Thyroid gland (tissue), 4 donors: ENCODE measurements around the gene ITPR2. TPM values are rescaled to one million over a fixed set of nuclear protein-coding genes. Genes with fewer than 3 reads are reported as not detected.

Experiments
- DNase-seq, 2 donors: peaks; one replicate each; pipeline ENCODE4 v3.0.0-alpha.2; 2019
- H3K27ac ChIP-seq, 3 donors: fragments of 200-600 bp; sonication (generic); 1 replicate in 2 of 3; 2 replicates in 1 of 3; pipeline ENCODE4 v1.5.1; 2016 to 2019; ENCODE audit warnings: mild to moderate bottlenecking in 1 of 3, moderate library complexity in 1 of 3
- H3K27me3 ChIP-seq: fragments of 200-600 bp; sonication (generic); one replicate; pipeline ENCODE4 v1.5.1; 2019
- H3K36me3 ChIP-seq, 2 donors: fragments of 200-600 bp; sonication (generic); one replicate each; pipeline ENCODE4 v1.5.1; 2016 to 2019
- H3K4me1 ChIP-seq, 2 donors: fragments of 200-600 bp; sonication (generic); one replicate each; pipeline ENCODE4 v1.5.1; 2017 to 2019
- H3K4me3 ChIP-seq, 3 donors: fragments of 200-600 bp; sonication (generic); replicated peaks in 1 of 3; 1 replicate in 2 of 3; 2 replicates in 1 of 3; pipeline ENCODE4 v1.5.1; 2016; ENCODE audit warnings: mild to moderate bottlenecking in 1 of 3
- H3K9me3 ChIP-seq: fragments of 200-600 bp; sonication (generic); one replicate; pipeline ENCODE4 v1.5.1; 2017
- CTCF ChIP-seq, 6 experiments: fragments of 200-600 bp in 3 of 6; fragments of 450-650 bp in 3 of 6; sonication (generic) in 3 of 6; IDR thresholded peaks; one replicate each; pipeline ENCODE4 v1.5.1; 2016 to 2019; ENCODE audit warnings: antibody characterized with exemption in 6 of 6, mild to moderate bottlenecking in 2 of 6, inconsistent platforms in 1 of 6, moderate library complexity in 1 of 6
- POLR2A ChIP-seq, 2 donors: fragments of 450-650 bp; IDR thresholded peaks; one replicate each; pipeline ENCODE4 v1.6.1; 2017; ENCODE audit warnings: antibody characterized with exemption in 2 of 2, mild to moderate bottlenecking in 2 of 2, moderate library complexity in 1 of 2
- WGBS, 2 donors: methylation state at CpG; one replicate each; pipeline ENCODE4 v1.1.5; 2017; 5-methylcytosine and 5-hydroxymethylcytosine counted together
- intact Hi-C: fragments of 100-400 bp; cut with DNase I; formaldehyde crosslinking; loops from one replicate; pipeline ENCODE4 v1.15.1; 2023
- total RNA-seq, 4 donors: library from RNA; depleted of rRNA; stranded (reverse); fragments of >200 nt; gene quantifications; one replicate each; pipeline ENCODE4 v1.2.3, GENCODE V29; 2016

ITPR2 gene
- total RNA-seq, 4 donors from 2014 or later: 24.4 to 39.7 (median 33.7) TPM

GRCh38 chr12:26499979-26500640, 332.9 kb downstream of the ITPR2 start:
- intact Hi-C loops: no loop called here
- Histone ChIP-seq H3K36me3 (no peaks in the 10 kb centered on the region), H3K27me3 (no peaks in the 10 kb centered on the region), H3K27ac (no peak overlapping the region), H3K4me3 (no peak overlapping the region), H3K9me3 (no peaks in the 10 kb centered on the region), H3K4me1 (no peaks in the 10 kb centered on the region)
- no peak for TF ChIP-seq CTCF (IDR thresholded peaks at IDR 0.05)
- no peak for TF ChIP-seq POLR2A (IDR thresholded peaks at IDR 0.05)
- 90 to 92% methylated on average over 1 of the region's 1 CpG for WGBS, 2 donors
- DNase-seq: no peak

- peak in 1 of 2 donors; percentile 25 for DNase-seq
- Histone ChIP-seq H3K4me1 (peaks cover 15 to 18% of the 10 kb centered on the region in 2 donors), H3K4me3 (no peak overlapping the region), H3K27ac (no peak overlapping the region), H3K9me3 (no peaks in the 10 kb centered on the region), H3K27me3 (no peaks in the 10 kb centered on the region), H3K36me3 (no peaks in the 10 kb centered on the region)
- 97 to 100% methylated on average over 1 of the region's 1 CpG for WGBS, 2 donors
- no peak for TF ChIP-seq POLR2A (IDR thresholded peaks at IDR 0.05)
- no peak for TF ChIP-seq CTCF (IDR thresholded peaks at IDR 0.05)
- intact Hi-C loops: no loop called here
Observed at GRCh38 chr12:26496170-26496569, 336.8 kb downstream of the ITPR2 start.

- intact Hi-C loops: no loop called here
- Histone ChIP-seq H3K4me1 (peaks cover 15 to 18% of the 10 kb centered on the region in 2 donors), H3K27me3 (no peaks in the 10 kb centered on the region), H3K27ac (peak overlapping the region; percentile 62 to 86 (median 63)), H3K36me3 (no peaks in the 10 kb centered on the region), H3K9me3 (no peaks in the 10 kb centered on the region), H3K4me3 (no peak overlapping the region)
- peak; percentile 75 to 83 for DNase-seq
- TF ChIP-seq CTCF (IDR thresholded peaks at IDR 0.05) (no peak), POLR2A (IDR thresholded peaks at IDR 0.05) (no peak)
- 33 to 41% methylated on average over 3 of the region's 3 CpGs for WGBS, 2 donors
Observed at GRCh38 chr12:26493656-26494055, 339.3 kb downstream of the ITPR2 start.

- intact Hi-C loops: no loop called here
- Histone ChIP-seq H3K9me3 (no peaks in the 10 kb centered on the region), H3K4me3 (no peak overlapping the region), H3K36me3 (no peaks in the 10 kb centered on the region), H3K27ac (peak overlapping the region; percentile 75 to 86 (median 76)), H3K27me3 (no peaks in the 10 kb centered on the region), H3K4me1 (peaks cover 15 to 18% of the 10 kb centered on the region in 2 donors)
- TF ChIP-seq POLR2A (IDR thresholded peaks at IDR 0.05): no peak
- no peak for TF ChIP-seq CTCF (IDR thresholded peaks at IDR 0.05)
- 38 to 45% methylated on average over 1 of the region's 1 CpG for WGBS, 2 donors
- no peak for DNase-seq
Observed at GRCh38 chr12:26492406-26492805, 340.6 kb downstream of the ITPR2 start.

GRCh38 chr12:26489908-26490307, 343.1 kb downstream of the ITPR2 start:
- 98 to 99% methylated on average over 2 of the region's 2 CpGs for WGBS, 2 donors
- DNase-seq: no peak
- intact Hi-C loops: no loop called here
- no peak overlapping the region for H3K27ac ChIP-seq
- H3K27me3 ChIP-seq: no peaks in the 10 kb centered on the region
- H3K4me1 ChIP-seq: peaks cover 15 to 18% of the 10 kb centered on the region in 2 donors
- no peaks in the 10 kb centered on the region for H3K9me3 ChIP-seq
- H3K4me3 ChIP-seq: no peak overlapping the region
- TF ChIP-seq POLR2A (IDR thresholded peaks at IDR 0.05) (no peak), CTCF (IDR thresholded peaks at IDR 0.05) (no peak)
- H3K36me3 ChIP-seq: no peaks in the 10 kb centered on the region
